Measurements from ENCODE around the gene GPBAR1. TPM values are rescaled to one million over a fixed set of nuclear protein-coding genes. Genes with fewer than 3 reads are reported as not detected.

GPBAR1 gene
- total and polyA plus RNA-seq, 3 experiments from 2014 or later = 0.51 to 0.72 TPM; not detected in 1

GRCh38 chr2:218244665-218245064 is 16.1 kb upstream of the GPBAR1 start:
- CTCF ChIA-PET = interaction anchor here (1.0 to 3.3 kb wide), 4 partner anchors 9 to 152 kb away, joined by 3 to 14 read pairs (median 4); no protein-coding TSS in a partner anchor
- Mint-ChIP-seq H3K27ac (peak overlapping the region; percentile 10 to 87 (median 68)), H3K27me3 (no peaks in the 10 kb centered on the region), H3K4me3 (no peak overlapping the region), H3K36me3 (peaks cover 0 to 99% (median 23%) of the 10 kb centered on the region in 3 donors), H3K9me3 (no peaks in the 10 kb centered on the region), H3K4me1 (peaks cover 22 to 45% (median 41%) of the 10 kb centered on the region in 3 donors)
- no peaks in the 10 kb centered on the region for H3K27me3 ChIP-seq (ENCODE audit: insufficient read depth, low read length, poor library complexity, severe bottlenecking)
- no peaks in the 10 kb centered on the region for H3K9me3 ChIP-seq (ENCODE audit: low read length)
- DNase-seq = no peak
- peaks cover 79% of the 10 kb centered on the region for H3K36me3 ChIP-seq (ENCODE audit: insufficient read depth, low read length)
- peaks cover 11% of the 10 kb centered on the region for H3K4me1 ChIP-seq (ENCODE audit: insufficient read depth, low read length)
- H3K4me3 ChIP-seq (ENCODE audit: low read length) = no peak overlapping the region
- POLR2A ChIA-PET = no interaction called here
- no peak overlapping the region for H3K27ac ChIP-seq (ENCODE audit: low read depth, low read length)

GRCh38 chr2:218245214-218245613 is 15.6 kb upstream of the GPBAR1 start:
- H3K27ac ChIP-seq (ENCODE audit: low read depth, low read length) = no peak overlapping the region
- H3K9me3 ChIP-seq (ENCODE audit: low read length) = no peaks in the 10 kb centered on the region
- DNase-seq = no peak
- Mint-ChIP-seq H3K4me1 (peaks cover 22 to 44% (median 41%) of the 10 kb centered on the region in 3 donors), H3K27me3 (no peaks in the 10 kb centered on the region), H3K9me3 (no peaks in the 10 kb centered on the region), H3K36me3 (peaks cover 4 to 99% (median 27%) of the 10 kb centered on the region in 3 donors), H3K27ac (peak overlapping the region in 7 of 8 donors; percentile 18 to 91 (median 66)), H3K4me3 (no peak overlapping the region)
- H3K36me3 ChIP-seq (ENCODE audit: insufficient read depth, low read length) = peaks cover 79% of the 10 kb centered on the region
- peaks cover 11% of the 10 kb centered on the region for H3K4me1 ChIP-seq (ENCODE audit: insufficient read depth, low read length)
- no peak overlapping the region for H3K4me3 ChIP-seq (ENCODE audit: low read length)
- H3K27me3 ChIP-seq (ENCODE audit: insufficient read depth, low read length, poor library complexity, severe bottlenecking) = no peaks in the 10 kb centered on the region
- ChIA-PET CTCF (interaction anchor here (1.0 to 3.3 kb wide), 3 partner anchors 9 to 151 kb away, joined by 4 to 14 read pairs (median 5); no protein-coding TSS in a partner anchor), POLR2A (no interaction called here)

GRCh38 chr2:218249691-218250090 is 11.1 kb upstream of the GPBAR1 start:
- H3K36me3 ChIP-seq (ENCODE audit: insufficient read depth, low read length) = peaks cover 86% of the 10 kb centered on the region
- H3K27me3 ChIP-seq (ENCODE audit: insufficient read depth, low read length, poor library complexity, severe bottlenecking) = no peaks in the 10 kb centered on the region
- ChIA-PET CTCF (no interaction called here), POLR2A (no interaction called here)
- Mint-ChIP-seq H3K27me3 (no peaks in the 10 kb centered on the region), H3K36me3 (peaks cover 4 to 99% (median 31%) of the 10 kb centered on the region in 3 donors), H3K4me1 (peaks cover 5 to 13% (median 6%) of the 10 kb centered on the region in 3 donors), H3K4me3 (no peak overlapping the region), H3K9me3 (no peaks in the 10 kb centered on the region), H3K27ac (peak overlapping the region in 5 of 8 donors; percentile 47 to 92 (median 72))
- H3K9me3 ChIP-seq (ENCODE audit: low read length) = no peaks in the 10 kb centered on the region
- DNase-seq = no peak
- H3K27ac ChIP-seq (ENCODE audit: low read depth, low read length) = no peak overlapping the region
- no peaks in the 10 kb centered on the region for H3K4me1 ChIP-seq (ENCODE audit: insufficient read depth, low read length)
- H3K4me3 ChIP-seq (ENCODE audit: low read length) = no peak overlapping the region

DNA sequence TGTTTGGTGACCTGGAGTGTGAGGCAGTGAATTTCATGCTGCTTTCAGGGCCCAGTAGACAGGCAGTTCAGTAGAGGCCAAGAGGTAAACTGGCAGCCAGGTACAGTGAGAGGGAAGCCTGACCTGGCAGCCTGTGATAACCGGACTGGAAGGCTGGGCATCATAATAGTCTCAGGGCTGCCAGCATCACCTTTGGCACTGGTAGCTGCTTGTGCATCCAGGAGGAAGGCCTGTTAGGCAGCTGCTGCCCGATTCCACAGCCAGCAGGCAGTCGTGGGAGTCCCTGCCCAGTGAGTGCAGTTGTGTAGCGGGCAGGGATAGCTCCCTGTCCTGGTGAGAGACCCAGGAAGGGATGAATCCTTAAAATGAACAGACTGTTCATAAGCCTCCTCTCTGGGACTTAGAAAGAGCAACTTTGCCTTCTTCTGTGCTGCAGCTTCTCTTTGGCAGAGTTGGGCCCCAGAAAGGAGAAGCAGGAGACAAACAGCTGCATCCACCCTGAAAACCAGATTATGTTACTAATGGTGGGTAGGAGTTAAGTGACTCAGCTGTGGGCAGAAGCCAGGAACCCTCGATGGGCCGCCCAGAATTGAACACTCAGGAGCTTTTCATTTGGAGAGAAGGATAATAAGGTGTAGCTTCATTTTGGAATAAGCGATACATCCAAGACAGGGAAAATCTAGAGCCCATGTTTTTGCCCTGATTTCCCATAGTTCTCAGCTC is 8.1 kb upstream of the GPBAR1 start:
- peaks cover 6 to 18% (median 13%) of the 10 kb centered on the region in 3 donors for H3K4me1 Mint-ChIP-seq
- peak overlapping the region in 4 of 8 donors; percentile 51 to 93 (median 66) for H3K27ac Mint-ChIP-seq
- no peak for DNase-seq
- H3K27me3 Mint-ChIP-seq = no peaks in the 10 kb centered on the region
- H3K4me3 ChIP-seq (ENCODE audit: low read length) = no peak overlapping the region
- no peak overlapping the region for H3K4me3 Mint-ChIP-seq
- POLR2A ChIA-PET = no interaction called here
- CTCF ChIA-PET = interaction anchor here (0.6 to 1.6 kb wide), 5 partner anchors 17 to 104 kb away, joined by 3 to 4 read pairs (median 3); partner anchors contain the start of genes AAMP, CATIP and PNKD
- H3K36me3 Mint-ChIP-seq = peaks cover 4 to 91% (median 30%) of the 10 kb centered on the region in 3 donors
- no peaks in the 10 kb centered on the region for H3K9me3 ChIP-seq (ENCODE audit: low read length)
- peaks cover 6% of the 10 kb centered on the region for H3K4me1 ChIP-seq (ENCODE audit: insufficient read depth, low read length)
- no peaks in the 10 kb centered on the region for H3K27me3 ChIP-seq (ENCODE audit: insufficient read depth, low read length, poor library complexity, severe bottlenecking)
- no peaks in the 10 kb centered on the region for H3K9me3 Mint-ChIP-seq
- peaks cover 74% of the 10 kb centered on the region for H3K36me3 ChIP-seq (ENCODE audit: insufficient read depth, low read length)
- peak overlapping the region; percentile 14 for H3K27ac ChIP-seq (ENCODE audit: low read depth, low read length)

- no peaks in the 10 kb centered on the region for H3K27me3 ChIP-seq (ENCODE audit: insufficient read depth, low read length, poor library complexity, severe bottlenecking)
- H3K9me3 ChIP-seq (ENCODE audit: low read length) = no peaks in the 10 kb centered on the region
- Mint-ChIP-seq H3K27ac (peak overlapping the region in 5 of 8 donors; percentile 26 to 93 (median 50)), H3K9me3 (no peaks in the 10 kb centered on the region), H3K27me3 (no peaks in the 10 kb centered on the region), H3K4me1 (peaks cover 8 to 20% (median 15%) of the 10 kb centered on the region in 3 donors), H3K36me3 (peaks cover 4 to 86% (median 30%) of the 10 kb centered on the region in 3 donors), H3K4me3 (no peak overlapping the region)
- H3K27ac ChIP-seq (ENCODE audit: low read depth, low read length) = no peak overlapping the region
- no peak overlapping the region for H3K4me3 ChIP-seq (ENCODE audit: low read length)
- no peak for DNase-seq
- ChIA-PET CTCF (interaction anchor here (1.1 to 1.6 kb wide), 3 partner anchors 17 to 103 kb away, joined by 3 to 4 read pairs (median 3); partner anchors contain the start of genes AAMP, CATIP and PNKD), POLR2A (no interaction called here)
- H3K36me3 ChIP-seq (ENCODE audit: insufficient read depth, low read length) = peaks cover 69% of the 10 kb centered on the region
- H3K4me1 ChIP-seq (ENCODE audit: insufficient read depth, low read length) = peaks cover 10% of the 10 kb centered on the region
Measured at GRCh38 chr2:218253232-218253625, 7.6 kb upstream of the GPBAR1 start.

- peak overlapping the region in 3 of 8 donors; percentile 1 to 24 (median 7) for H3K27ac Mint-ChIP-seq
- H3K9me3 Mint-ChIP-seq = no peaks in the 10 kb centered on the region
- no peaks in the 10 kb centered on the region for H3K9me3 ChIP-seq (ENCODE audit: low read length)
- no peak overlapping the region for H3K27ac ChIP-seq (ENCODE audit: low read depth, low read length)
- ChIA-PET CTCF (interaction anchor here (0.8 to 1.9 kb wide), 2 partner anchors 29 to 68 kb away, joined by 3 to 6 read pairs; no protein-coding TSS in a partner anchor), POLR2A (no interaction called here)
- DNase-seq = no peak
- H3K36me3 Mint-ChIP-seq = peaks cover 0 to 64% (median 19%) of the 10 kb centered on the region in 3 donors
- peaks cover 10 to 23% (median 20%) of the 10 kb centered on the region in 3 donors for H3K4me1 Mint-ChIP-seq
- H3K27me3 Mint-ChIP-seq = no peaks in the 10 kb centered on the region
- no peak overlapping the region for H3K4me3 ChIP-seq (ENCODE audit: low read length)
- no peak overlapping the region for H3K4me3 Mint-ChIP-seq
- peaks cover 10% of the 10 kb centered on the region for H3K4me1 ChIP-seq (ENCODE audit: insufficient read depth, low read length)
- peaks cover 47% of the 10 kb centered on the region for H3K36me3 ChIP-seq (ENCODE audit: insufficient read depth, low read length)
- no peaks in the 10 kb centered on the region for H3K27me3 ChIP-seq (ENCODE audit: insufficient read depth, low read length, poor library complexity, severe bottlenecking)
Measured at GRCh38 chr2:218255446-218255845, 5.4 kb upstream of the GPBAR1 start.

GRCh38 chr2:218256612-218257350 is 4.0 kb upstream of the GPBAR1 start:
- peaks cover 10% of the 10 kb centered on the region for H3K4me1 ChIP-seq (ENCODE audit: insufficient read depth, low read length)
- Mint-ChIP-seq H3K9me3 (no peaks in the 10 kb centered on the region), H3K4me3 (no peak overlapping the region), H3K27me3 (no peaks in the 10 kb centered on the region), H3K4me1 (peaks cover 10 to 26% (median 15%) of the 10 kb centered on the region in 3 donors), H3K27ac (peak overlapping the region; percentile 54 to 93 (median 90)), H3K36me3 (peaks cover 0 to 50% (median 12%) of the 10 kb centered on the region in 3 donors)
- H3K27ac ChIP-seq (ENCODE audit: low read depth, low read length) = no peak overlapping the region
- ChIA-PET POLR2A (interaction anchor here (1.0 to 1.8 kb wide), 4 partner anchors 8 to 40 kb away, joined by 3 to 7 read pairs (median 3); partner anchors contain the start of genes AAMP and ARPC2), CTCF (interaction anchor here (0.7 to 2.9 kb wide), 12 partner anchors 8 to 317 kb away, joined by 3 to 14 read pairs (median 6); partner anchors contain the start of genes AAMP, CXCR1, PNKD and TMBIM1)
- DNase-seq = no peak
- no peak overlapping the region for H3K4me3 ChIP-seq (ENCODE audit: low read length)
- H3K9me3 ChIP-seq (ENCODE audit: low read length) = no peaks in the 10 kb centered on the region
- peaks cover 33% of the 10 kb centered on the region for H3K36me3 ChIP-seq (ENCODE audit: insufficient read depth, low read length)
- H3K27me3 ChIP-seq (ENCODE audit: insufficient read depth, low read length, poor library complexity, severe bottlenecking) = no peaks in the 10 kb centered on the region

Data from CD8-positive, alpha-beta memory T cell (primary cell).